GM18868 (cell line): Measurements from ENCODE around the gene MGLL.

Source experiments
- ATAC-seq: cut with Tn5 transposase; IDR thresholded peaks from one replicate; pipeline ENCODE4 v1.9.1; 2021; ENCODE audit warnings: mild to moderate bottlenecking, moderate library complexity; ENCODE audit not compliant: unreplicated experiment

The MGLL gene

DNA sequence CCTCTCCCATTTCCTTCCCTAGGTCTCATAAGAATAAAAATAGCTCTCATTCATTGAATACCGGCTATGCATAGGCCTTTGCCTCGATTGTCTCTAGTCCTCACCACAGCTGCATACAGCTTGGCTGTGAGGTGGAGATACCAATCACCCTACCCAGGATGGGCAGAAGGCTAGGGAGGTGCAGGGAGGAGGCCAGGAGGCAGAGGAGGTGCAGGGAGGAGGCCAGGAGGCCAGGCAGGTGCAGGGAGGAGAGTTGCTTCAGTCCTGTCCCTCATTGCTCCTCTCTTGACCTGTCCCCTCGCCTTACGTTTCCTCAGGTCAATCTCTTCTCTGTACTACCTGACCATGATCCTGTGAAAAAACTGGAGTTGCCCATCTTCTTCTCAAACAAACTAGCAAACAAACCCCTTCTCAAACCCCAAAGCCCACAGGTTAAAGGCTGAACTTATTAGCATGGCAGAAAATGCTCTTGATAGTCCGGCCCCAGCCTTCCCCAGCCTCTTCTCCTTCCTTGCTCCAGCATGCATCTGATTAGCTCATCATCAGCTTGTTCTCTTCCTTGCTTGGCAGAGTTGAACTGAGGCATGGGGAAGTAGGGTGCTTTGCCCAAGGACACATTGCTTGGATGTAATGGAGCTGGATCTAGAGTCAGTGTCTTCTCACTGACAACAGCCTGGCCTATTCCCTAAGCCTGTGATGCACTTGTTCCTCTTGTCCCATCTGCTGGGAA, 177.5 kb downstream of the MGLL start:
- ATAC-seq = no peak

DNA sequence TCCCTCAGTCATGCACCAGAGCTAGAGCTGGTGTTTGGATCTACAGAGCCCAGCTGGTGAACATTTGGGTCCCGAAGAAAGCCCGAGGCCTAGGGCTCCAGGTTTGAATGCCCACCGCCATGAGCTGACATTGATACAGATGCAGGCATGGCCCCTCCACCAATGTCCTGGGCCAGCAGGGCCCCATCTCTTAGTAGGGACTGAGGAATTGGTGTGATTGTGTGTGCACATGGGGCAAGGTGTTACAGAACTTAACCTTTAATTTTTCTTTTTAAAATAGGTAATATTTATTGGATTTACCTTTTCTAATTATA, 182.3 kb downstream of the MGLL start:
- no peak for ATAC-seq

DNA sequence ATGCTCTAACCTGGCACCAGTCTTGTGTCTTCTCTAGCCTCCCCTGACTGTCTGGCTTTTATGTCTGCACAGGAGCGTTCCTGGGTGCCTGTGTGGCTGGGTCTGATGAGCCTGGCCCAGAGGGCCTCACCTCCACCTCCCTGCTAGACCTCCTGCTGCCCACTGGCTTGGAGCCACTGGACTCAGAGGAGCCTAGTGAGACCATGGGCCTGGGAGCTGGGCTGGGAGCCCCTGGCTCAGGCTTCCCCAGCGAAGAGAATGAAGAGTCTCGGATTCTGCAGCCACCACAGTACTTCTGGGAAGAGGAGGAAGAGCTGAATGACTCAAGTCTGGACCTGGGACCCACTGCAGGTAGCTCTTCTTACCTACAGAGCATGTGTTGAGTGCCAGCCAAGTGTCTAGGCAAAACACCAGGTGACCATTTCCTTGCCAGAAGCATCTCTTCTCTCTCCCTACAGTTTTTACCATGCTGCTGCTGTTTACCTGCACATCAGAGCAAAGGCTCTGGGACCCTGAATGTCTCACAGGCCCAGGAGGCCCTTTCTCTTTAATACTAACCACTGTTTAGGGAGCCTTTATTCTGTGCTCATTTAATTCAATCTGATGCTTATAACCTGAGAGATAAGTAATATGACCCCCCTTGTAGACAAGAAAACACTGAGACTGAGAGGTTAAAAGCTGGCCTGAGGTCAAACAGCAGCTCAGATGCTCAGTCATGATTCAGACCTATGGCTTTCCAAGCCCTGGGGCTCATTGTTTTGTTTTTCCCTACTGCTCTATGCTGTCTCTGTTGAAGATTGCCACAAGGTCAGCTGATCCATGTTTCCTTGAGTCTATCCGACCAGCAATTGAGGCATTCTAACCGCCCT, 182.9 kb downstream of the MGLL start:
- ATAC-seq = no peak
